HG02852 (cell line): ENCODE data around the gene GOLGA8M.
"Not testable (repeated sequence)": the region's sequence is repeated elsewhere in the genome, so short reads cannot be mapped to it uniquely, and the experiment has no call there.

Experiments used
- ATAC-seq: cut with Tn5 transposase; IDR thresholded peaks from one replicate; pipeline ENCODE4 v1.9.1; 2021; ENCODE audit warnings: mild to moderate bottlenecking, moderate library complexity; ENCODE audit not compliant: unreplicated experiment

Gene GOLGA8M

GRCh38 chr15:28663717-28664116 lies 48.5 kb downstream of the GOLGA8M start:
- ATAC-seq = not testable (repeated sequence)

GRCh38 chr15:28660750-28661149 lies 51.5 kb downstream of the GOLGA8M start:
- ATAC-seq = not testable (repeated sequence)

GRCh38 chr15:28656018-28656360 lies 56.2 kb downstream of the GOLGA8M start:
- ATAC-seq = not testable (repeated sequence)

GRCh38 chr15:28655329-28656017 lies 56.7 kb downstream of the GOLGA8M start:
- ATAC-seq = not testable (repeated sequence)

- not testable (repeated sequence) for ATAC-seq
These were observed 58.0 kb downstream of the GOLGA8M start for GRCh38 chr15:28654194-28654593.

GRCh38 chr15:28652538-28652937 lies 59.7 kb downstream of the GOLGA8M start:
- ATAC-seq = not testable (repeated sequence)
